HG02798 (cell line): Measurements from ENCODE around the gene PDE3A.
"Not testable (repeated sequence)": the region's sequence is repeated elsewhere in the genome, so short reads cannot be mapped to it uniquely, and the experiment has no call there.

Experiments
- ATAC-seq: cut with Tn5 transposase; IDR thresholded peaks from one replicate; pipeline ENCODE4 v1.9.1; 2021; ENCODE audit warnings: mild to moderate bottlenecking; ENCODE audit not compliant: unreplicated experiment, poor library complexity

The PDE3A gene

GRCh38 chr12:20368114-20368650 lies at the start of gene PDE3A:
TSS of gene PDE3A (plus strand) at chr12:20368537. CDS start at chr12:20369285, 748 bp downstream.
- no peak for ATAC-seq

- ATAC-seq = no peak
Observed at GRCh38 chr12:20319366-20319765, 49.0 kb upstream of the PDE3A start.

- no peak for ATAC-seq
Observed at GRCh38 chr12:20320552-20320951, 47.8 kb upstream of the PDE3A start.

- ATAC-seq = not testable (repeated sequence)
Observed at GRCh38 chr12:20330826-20331505, 37.4 kb upstream of the PDE3A start.

- no peak for ATAC-seq
Observed at GRCh38 chr12:20339060-20339459, 29.3 kb upstream of the PDE3A start.

GRCh38 chr12:20342111-20342510 lies 26.2 kb upstream of the PDE3A start:
- no peak for ATAC-seq

- ATAC-seq = no peak
Observed at GRCh38 chr12:20345866-20346265, 22.5 kb upstream of the PDE3A start.

- ATAC-seq = no peak
Observed at GRCh38 chr12:20350026-20350425, 18.3 kb upstream of the PDE3A start.

- ATAC-seq = no peak
Observed at GRCh38 chr12:20350495-20350894, 17.8 kb upstream of the PDE3A start.

- no peak for ATAC-seq
Observed at GRCh38 chr12:20351406-20351805, 16.9 kb upstream of the PDE3A start.

GRCh38 chr12:20356048-20356447 lies 12.3 kb upstream of the PDE3A start:
- no peak for ATAC-seq

- ATAC-seq = no peak
Observed at GRCh38 chr12:20360407-20360806, 7.9 kb upstream of the PDE3A start.

GRCh38 chr12:20361416-20361815 lies 6.9 kb upstream of the PDE3A start:
- no peak for ATAC-seq

- ATAC-seq = no peak
Observed at GRCh38 chr12:20364501-20364900, 3.8 kb upstream of the PDE3A start.

GRCh38 chr12:20366776-20367409 lies 1.4 kb upstream of the PDE3A start:
- no peak for ATAC-seq

GRCh38 chr12:20367583-20368113 lies 689 bp upstream of the PDE3A start:
- no peak for ATAC-seq

GRCh38 chr12:20368651-20369304 lies 441 bp downstream of the PDE3A start:
- ATAC-seq = no peak

- ATAC-seq = no peak
Observed at GRCh38 chr12:20369305-20370013, 1.1 kb downstream of the PDE3A start.

GRCh38 chr12:20370014-20370386 lies 1.7 kb downstream of the PDE3A start:
- ATAC-seq = no peak

- no peak for ATAC-seq
Observed at GRCh38 chr12:20370866-20371519, 2.7 kb downstream of the PDE3A start.
